Sciatic nerve (tissue), 2 donors: ENCODE measurements around the gene CSKMT. TPM values are rescaled to one million over a fixed set of nuclear protein-coding genes. Genes with fewer than 3 reads are reported as not detected.
"Not testable (repeated sequence)": the region's sequence is repeated elsewhere in the genome, so short reads cannot be mapped to it uniquely, and the experiment has no call there.

ENCODE experiments used
- ATAC-seq: fragments of 200-7000 bp; cut with Tn5 transposase; one replicate; pipeline ENCODE4 v1.9.1; 2020; ENCODE audit warnings: mild to moderate bottlenecking, moderate library complexity
- DNase-seq: peaks from one replicate; pipeline ENCODE4 v3.0.0-alpha.2; 2020; ENCODE audit warnings: low spot score
- intact Hi-C: fragments of 100-400 bp; cut with DNase I; formaldehyde crosslinking; loops from one replicate; pipeline ENCODE4 v1.14.2; 2022
- total RNA-seq: library from RNA; stranded (reverse); fragmentation: NEBNext Ultra II Directional; extraction: Animal tissue kit (Norgen Biotek cat#: 25700); gene quantifications from one replicate; pipeline ENCODE4 v1.2.1, GENCODE V29; 2021
- donor health status: DM: no; HTN: no; CAD: no.
- donor health status: DM: no; HTN: no; CAD: no.

The CSKMT gene
- total RNA-seq, 1 donor from 2014 or later, result 7.1 TPM

DNA sequence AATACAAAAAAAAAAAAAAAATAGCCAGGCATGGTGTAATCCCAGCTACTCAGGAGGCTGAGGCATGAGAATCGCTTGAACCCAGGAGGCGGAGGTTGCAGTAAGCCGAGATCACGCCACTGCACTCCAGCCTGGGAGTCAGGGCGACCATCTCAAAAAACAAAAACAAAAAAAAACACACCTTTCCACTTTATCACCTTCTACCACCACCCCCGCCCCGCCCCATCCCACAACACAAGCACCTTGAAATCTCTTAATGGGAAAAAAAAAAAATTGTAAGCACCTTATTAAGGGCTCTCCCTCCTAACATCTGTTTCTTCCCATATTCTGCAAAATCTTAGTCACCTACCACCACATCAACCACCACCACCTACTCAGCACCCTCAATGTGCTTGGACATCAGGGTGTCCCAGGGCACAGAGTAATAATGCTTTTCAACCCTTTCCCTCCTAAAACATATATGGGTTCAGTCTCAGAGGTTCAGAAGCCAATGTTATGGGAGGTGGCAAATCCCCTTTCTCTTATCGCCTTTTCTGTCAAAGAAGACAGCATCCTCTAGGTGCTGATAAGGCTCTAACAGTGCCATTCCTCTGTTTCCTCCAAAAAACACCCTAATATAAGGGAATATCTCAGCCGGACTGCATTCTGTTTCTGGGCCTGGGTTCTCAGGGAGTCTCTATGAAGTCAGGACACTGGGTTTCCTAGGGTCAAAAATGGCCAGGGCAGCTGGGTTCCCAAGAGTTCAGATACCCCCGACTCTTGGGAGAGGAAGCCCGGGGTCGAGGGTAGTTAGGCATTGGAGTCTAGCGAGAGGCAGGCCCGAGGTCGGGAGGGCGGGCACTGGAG is 12.7 kb upstream of the CSKMT start:
- intact Hi-C loops, result no loop called here
- peak; percentile 3 for ATAC-seq
- DNase-seq, result no peak

DNA sequence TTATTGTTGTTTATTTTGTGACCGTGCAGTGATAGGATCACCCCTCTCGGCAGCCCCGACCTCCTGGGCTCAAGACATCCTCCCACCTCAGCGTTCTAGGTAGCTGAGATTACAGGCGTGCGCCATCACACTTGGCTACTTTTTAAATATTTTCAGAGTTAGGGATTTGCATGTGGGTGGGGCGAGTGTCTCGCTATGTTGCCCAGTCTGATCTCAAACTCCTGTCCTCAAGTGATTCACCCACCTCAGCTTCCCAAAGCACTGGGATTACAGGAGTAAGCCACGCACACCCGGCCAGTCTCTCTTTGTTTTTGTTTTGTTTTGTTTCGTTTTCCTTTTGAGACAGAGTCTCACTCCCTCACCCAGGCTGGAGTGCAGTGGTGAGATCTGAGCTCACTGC is 10.8 kb upstream of the CSKMT start:
- ATAC-seq (no peak), DNase-seq (no peak)
- intact Hi-C loops, result no loop called here

DNA sequence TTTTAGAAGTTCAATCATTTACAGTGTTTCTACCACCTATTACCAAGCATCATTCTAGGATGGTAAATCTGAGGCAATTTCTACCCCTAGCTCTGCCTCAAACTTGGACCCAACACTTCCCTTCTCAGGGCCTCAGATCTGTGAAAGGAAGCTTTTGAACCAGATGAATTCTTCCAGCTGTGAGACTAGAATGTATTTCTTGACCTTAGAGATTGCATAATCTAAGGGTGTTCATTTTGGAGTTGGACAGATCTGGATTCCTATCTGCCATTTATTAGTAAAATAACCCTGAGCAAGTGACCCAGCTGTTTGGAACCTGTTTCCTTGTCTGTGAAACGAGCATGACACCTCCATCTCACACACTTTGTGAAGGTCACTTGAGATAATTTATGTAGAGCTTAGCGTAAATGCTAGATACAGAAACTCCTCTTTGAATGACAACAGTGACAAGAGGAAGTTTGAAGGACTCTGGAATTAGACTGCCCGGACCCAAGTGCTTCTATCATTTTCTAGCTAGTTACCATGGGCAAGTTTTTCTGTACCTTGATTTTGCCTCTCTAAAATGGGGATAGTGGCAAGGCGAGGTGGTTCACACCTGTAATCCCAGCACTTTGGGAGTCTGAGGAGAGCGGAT is 8.2 kb upstream of the CSKMT start:
- DNase-seq (no peak), ATAC-seq (no peak)
- intact Hi-C loops, result no loop called here

DNA sequence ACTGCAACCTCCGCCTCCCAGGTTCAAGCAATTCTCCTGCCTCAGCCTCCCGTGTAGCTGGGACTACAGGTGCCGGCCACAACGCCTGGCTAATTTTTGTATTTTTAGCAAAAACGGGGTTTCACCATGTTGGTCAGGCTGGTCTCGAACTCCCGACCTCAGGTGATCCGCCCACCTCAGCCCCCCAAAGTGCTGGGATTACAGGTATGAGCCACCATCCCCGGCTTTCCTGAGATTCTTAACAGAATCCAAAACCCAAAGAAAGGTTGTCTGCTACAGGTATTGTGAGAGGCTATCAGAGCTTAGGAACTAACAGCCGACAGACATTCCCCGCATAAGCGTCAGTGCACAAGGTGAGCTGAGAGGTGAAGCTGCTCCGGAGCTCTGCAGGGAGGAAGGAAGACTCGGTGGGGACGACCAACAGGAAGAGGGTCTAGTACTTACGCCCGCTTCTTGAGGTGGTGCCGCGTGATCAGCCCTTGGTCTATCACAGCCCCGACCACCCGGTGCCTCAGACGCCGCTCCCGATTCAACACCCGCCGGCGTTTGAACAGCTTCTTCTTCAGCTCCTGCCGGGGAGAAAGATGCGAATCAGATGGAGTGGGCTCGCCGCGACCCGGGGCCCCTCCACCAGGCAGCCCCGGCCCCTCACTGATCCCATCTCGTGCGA is 572 bp upstream of the CSKMT start:
- ATAC-seq (peak; percentile 34), DNase-seq (peak; percentile 69)
- intact Hi-C loops, result loop anchor here (5.0 kb wide), 1 partner anchor 1747 kb away; no protein-coding TSS in a partner anchor

DNA sequence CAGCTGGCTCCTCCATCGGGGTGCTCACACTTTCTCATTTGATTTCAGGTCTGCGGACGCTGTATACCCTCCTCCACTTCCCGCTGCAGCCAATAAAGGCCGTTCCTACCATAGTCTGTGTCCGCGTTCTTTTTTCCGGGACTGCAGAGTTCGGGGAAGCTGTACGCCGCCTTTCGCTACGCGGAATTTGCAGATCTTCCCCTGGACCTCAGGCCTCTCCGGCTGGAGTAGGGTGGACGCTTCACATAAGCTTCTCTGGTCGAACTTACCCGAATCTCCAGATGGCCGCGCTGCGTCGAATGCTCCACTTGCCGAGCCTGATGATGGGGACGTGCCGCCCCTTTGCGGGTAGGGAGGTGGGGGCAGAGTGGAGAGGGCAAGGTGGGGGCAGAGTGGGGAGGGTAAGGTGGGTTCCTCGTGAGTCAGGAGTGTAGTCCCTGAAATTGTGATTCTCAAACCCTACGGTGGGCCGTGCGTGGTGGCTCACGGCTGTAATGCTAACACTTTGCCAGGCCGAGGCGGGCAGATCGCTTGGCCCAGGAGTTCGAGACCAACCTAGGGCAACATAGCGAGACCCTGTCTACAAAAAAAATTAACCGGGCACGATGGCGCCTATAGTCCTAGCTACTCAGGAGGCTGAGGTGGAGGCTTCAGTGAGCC is 617 bp downstream of the CSKMT start:
- ATAC-seq, result peak; percentile 60
- intact Hi-C loops, result loop anchor here (5.0 kb wide), 1 partner anchor 1748 kb away; no protein-coding TSS in a partner anchor
- DNase-seq, result peak; percentile 74

DNA sequence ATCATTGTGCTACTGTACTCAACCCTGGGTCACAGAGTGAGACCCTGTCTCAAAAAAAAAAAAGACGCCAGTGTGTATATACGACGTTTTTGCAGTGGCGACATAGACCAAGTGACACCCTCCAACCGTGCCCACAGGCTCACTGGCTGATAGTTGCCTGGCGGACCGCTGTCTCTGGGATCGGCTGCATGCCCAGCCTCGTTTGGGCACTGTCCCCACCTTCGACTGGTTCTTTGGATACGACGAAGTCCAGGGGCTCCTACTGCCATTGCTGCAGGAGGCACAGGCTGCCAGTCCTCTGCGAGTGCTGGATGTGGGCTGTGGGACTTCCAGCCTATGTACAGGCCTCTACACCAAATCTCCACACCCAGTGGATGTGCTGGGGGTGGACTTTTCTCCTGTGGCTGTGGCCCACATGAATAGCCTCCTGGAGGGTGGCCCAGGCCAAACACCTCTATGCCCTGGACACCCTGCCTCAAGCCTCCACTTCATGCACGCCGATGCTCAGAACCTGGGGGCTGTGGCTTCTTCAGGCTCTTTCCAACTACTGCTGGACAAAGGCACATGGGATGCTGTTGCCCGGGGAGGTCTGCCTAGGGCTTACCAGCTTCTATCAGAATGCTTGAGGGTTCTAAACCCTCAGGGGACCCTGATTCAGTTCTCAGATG is 1.3 kb downstream of the CSKMT start:
- DNase-seq (no peak), ATAC-seq (no peak)
- intact Hi-C loops, result loop anchor here (5.0 kb wide), 1 partner anchor 1749 kb away; no protein-coding TSS in a partner anchor

DNA sequence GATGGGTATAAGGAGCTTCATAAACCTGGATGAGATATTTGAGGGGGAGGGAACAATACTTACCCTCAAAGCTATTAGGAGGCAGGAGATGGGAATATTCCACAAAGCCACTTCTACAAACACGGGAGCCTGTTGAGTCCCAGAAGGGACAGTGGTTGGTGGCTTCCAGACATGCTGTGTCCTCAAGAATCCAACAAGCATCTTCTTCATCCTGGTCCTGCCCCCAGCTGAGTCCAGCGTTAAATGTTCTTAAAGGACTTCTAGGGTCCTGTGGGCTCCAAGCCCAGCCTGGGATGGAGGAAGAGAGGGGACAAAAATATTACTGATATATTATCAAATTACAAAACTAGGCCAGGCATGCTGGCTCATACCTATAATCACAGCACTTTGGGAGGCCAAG is 2.3 kb downstream of the CSKMT start:
- DNase-seq, result no peak
- intact Hi-C loops, result loop anchor here (5.0 kb wide), 1 partner anchor 1750 kb away; no protein-coding TSS in a partner anchor
- no peak for ATAC-seq

DNA sequence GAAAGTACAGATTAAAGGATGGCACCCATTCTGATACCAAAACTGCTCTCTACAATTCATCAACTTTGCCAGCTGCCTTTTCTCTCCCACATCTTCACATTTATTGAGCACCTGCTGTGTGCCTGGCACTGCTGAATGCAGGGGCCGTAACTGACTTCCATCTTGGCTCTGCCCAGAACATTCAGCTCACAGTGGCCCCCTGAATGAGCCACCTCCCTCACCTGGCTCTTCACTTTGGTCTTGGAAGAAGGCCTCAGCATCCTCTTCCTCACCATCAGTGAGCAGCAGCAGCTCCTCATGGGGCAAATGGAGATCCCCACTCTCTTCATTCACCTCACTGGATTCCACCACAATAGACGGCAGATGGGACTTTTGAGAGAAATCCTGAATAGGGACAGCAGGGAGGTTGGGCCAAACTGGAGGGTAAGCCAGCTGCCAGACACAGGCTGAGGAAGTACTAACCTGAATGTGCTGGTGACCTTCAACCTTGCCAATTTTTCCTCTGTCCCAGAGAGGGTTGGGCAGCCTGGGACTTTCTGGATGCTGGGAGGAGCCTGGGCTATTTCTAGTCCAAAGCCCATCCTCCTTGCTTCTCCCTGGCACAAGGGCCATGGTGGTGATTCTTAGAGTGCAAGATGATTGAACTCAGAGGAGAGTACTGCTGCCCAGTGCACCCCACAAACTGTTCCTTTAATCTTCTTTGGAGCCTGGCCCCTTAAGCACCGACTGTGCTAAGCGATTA is 4.5 kb downstream of the CSKMT start:
- ATAC-seq (no peak), DNase-seq (no peak)
- intact Hi-C loops, result loop anchor here (5.0 kb wide), 1 partner anchor 1752 kb away; no protein-coding TSS in a partner anchor

DNA sequence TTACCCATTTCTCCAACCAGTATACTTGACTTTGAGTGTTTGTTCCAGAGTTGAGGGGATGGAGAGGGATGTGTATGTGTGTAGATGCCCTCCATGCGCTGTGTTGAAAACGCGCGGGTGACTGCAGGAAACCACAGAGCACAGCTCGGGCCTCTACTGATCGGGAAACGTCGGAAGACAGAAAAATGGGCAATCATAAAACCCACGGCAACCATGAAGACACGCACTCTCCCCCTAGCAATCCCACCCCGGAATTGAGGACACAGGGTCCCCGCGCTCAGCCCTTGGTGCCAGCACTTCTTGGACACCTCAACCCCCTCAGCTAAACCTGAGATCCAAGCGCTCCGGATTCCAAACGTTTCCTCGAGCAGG is 6.1 kb downstream of the CSKMT start:
- intact Hi-C loops, result no loop called here
- DNase-seq (no peak), ATAC-seq (peak; percentile 54)

DNA sequence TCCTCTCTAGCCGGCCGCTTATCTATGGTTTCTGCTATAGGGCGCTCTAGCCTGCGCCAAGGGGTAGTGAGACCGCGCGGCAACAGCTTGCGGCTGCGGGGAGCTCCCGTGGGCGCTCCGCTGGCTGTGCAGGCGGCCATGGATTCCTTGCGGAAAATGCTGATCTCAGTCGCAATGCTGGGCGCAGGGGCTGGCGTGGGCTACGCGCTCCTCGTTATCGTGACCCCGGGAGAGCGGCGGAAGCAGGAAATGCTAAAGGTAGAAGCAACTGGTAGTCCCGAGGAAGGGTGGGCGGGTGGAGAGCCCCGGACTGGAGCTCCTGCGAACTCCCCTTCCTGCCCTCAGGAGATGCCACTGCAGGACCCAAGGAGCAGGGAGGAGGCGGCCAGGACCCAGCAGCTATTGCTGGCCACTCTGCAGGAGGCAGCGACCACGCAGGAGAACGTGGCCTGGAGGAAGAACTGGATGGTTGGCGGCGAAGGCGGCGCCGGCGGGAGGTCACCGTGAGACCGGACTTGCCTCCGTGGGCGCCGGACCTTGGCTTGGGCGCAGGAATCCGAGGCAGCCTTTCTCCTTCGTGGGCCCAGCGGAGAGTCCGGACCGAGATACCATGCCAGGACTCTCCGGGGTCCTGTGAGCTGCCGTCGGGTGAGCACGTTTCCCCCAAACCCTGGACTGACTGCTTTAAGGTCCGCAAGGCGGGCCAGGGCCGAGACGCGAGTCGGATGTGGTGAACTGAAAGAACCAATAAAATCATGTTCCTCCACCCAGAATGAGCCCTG is 6.7 kb downstream of the CSKMT start, which contains the start of the genes LBHD1 and UQCC3:
Gene LBHD1 (minus strand): TSS at position 660 of the 782 bp plus-strand sequence. CDS start 2,236 bp downstream, outside the sequence.
Gene UQCC3 (plus strand): TSS at position 66 of the 782 bp plus-strand sequence. CDS start 73 bp downstream, at position 139.
- peak; percentile 81 for DNase-seq
- peak; percentile 93 for ATAC-seq
- intact Hi-C loops, result no loop called here

DNA sequence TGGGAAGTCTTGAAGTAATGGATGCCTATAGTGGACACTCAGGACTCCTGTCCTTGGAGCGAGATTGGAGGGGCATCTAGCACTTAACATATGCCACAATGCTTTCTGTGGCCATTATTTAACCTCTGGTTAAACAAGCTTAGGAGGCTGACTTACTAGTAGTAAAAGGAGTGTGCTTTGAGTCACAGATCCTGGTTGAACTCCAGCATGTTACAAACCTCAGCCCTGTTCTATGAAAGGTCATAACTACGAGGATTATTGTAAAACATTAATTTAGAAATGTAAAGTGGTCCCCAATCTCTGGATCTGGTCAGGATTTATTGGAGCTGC is 8.0 kb downstream of the CSKMT start:
- no peak for DNase-seq
- intact Hi-C loops, result no loop called here
- no peak for ATAC-seq

DNA sequence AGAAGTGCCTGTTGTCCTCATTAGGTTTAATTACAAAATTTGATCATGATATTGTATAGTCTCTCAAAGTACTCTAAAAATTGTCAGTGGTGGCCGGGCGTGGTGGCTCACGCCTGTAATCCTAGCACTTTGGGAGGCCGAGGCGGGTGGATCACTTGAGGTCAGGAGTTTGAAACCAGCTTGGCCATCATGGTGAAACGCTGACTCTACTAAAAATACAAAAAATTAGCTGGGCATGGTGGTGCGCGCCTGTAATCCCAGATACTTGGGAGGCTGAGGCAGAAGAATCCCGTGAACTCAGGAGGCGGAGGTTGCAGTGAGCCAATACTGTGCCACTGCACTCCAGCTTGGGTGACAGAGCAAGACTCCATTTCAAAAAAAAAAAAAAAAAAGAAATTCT is 10.3 kb downstream of the CSKMT start:
- intact Hi-C loops, DNase-seq, ATAC-seq: not testable (repeated sequence)

DNA sequence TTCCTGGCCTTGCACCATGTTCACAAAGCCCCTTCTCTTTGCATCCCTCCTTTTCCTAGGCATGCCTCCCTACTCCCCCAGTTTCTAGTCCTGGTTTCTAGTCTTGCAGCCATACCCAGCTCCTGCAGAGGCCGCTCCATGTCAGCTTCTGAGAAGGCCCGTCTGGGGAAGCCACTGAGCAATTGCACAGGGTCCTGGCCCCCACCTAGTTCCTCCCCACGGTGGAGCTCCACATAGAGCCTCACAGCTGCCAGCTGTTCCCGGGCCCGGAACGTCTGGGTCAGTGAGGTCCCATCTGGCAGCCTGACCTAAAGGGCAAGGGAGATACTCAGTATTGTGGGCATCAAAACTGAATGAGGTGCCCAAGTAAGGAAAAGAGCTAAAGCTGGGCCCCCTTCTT is 11.6 kb downstream of the CSKMT start:
- ATAC-seq (no peak), DNase-seq (no peak)
- intact Hi-C loops, result no loop called here

DNA sequence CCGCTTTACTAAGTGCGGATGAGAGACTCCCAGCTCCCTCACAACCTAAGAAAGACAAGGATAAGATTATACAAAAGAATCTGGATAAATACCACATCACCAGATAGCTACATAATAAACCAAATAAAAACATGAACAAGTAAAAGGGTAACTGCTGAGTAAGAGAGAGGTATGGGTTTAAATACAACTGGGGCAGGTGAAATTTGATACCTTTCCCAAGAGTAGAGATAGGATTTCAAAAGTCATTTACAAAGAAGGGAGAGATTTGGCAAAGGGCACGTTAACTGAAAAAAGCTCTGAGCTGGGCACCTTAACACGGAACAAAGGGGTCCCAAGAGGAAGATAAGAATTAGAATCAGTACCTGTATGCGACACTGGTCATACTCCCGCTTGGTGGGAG is 12.0 kb downstream of the CSKMT start:
- intact Hi-C loops, result no loop called here
- ATAC-seq, result no peak
- DNase-seq, result no peak

DNA sequence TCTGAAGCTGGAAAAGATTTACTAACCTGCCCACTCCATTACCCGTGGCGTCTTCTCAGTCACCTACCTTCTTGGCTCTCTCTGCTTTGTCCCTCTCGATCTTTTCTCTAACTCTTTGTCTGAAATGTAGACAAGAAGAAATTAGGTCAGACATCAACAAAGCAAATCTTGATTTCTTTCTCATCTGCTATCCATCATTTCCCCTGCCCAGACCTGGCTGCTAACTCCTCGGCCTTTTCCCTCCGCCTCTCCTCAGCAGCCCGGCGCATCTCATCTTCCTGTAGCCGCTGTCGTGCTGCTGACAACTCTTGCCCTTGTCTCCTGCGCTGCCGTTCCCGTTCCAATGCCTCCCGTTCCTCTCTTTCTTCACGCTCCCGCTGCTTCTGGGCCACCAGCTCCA is 12.6 kb downstream of the CSKMT start:
- ATAC-seq (no peak), DNase-seq (no peak)
- intact Hi-C loops, result no loop called here

DNA sequence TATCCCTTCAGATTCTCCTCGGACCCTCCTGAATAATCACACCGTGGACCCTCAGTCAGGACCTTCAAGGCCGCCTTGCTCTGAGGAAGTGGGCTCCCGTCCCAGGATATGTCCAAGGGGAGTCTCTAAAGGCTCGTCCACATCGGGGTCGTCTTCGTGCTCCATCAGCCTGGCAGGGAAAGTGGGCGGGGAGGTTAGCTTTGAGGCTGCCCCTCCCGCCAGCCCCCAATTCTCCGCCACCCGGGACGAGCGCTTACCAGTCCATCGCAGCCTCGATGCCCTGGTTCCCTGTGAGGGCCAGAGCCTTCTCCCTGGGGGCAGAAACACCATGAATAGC is 13.3 kb downstream of the CSKMT start:
- ATAC-seq (no peak), DNase-seq (no peak)
- intact Hi-C loops, result no loop called here
